OCI-LY1 (cell line): Measurements from ENCODE around the gene TMEM244.

Experiments
- H2AFZ ChIP-seq: fragments of 200-600 bp; sonication (generic), shearing (Covaris generic); 2 replicates; pipeline ENCODE4 v1.6.0; 2014; ENCODE audit warnings: antibody characterized with exemption, mild to moderate bottlenecking, low read length
- H3F3A ChIP-seq: fragments of 200-600 bp; sonication (generic), shearing (Covaris generic); 2 replicates; pipeline ENCODE4 v1.6.0; 2014; ENCODE audit warnings: mild to moderate bottlenecking, antibody characterized with exemption, low read length, moderate library complexity; ENCODE audit not compliant: insufficient read depth
- H3K27ac ChIP-seq: fragments of 200-600 bp; sonication (generic); 2 replicates; pipeline ENCODE4 v1.5.1; 2014; ENCODE audit warnings: low read length, mixed run types, mild to moderate bottlenecking, low read depth; ENCODE audit not compliant: poor library complexity, severe bottlenecking
- H3K27me3 ChIP-seq: fragments of 200-600 bp; sonication (generic); 2 replicates; pipeline ENCODE4 v1.6.0; 2014; ENCODE audit warnings: antibody characterized with exemption, mild to moderate bottlenecking, low read length, moderate library complexity; ENCODE audit not compliant: insufficient read depth
- H3K36me3 ChIP-seq: fragments of 200-600 bp; sonication (generic); 2 replicates; pipeline ENCODE4 v1.6.1; 2014; ENCODE audit warnings: mild to moderate bottlenecking, antibody characterized with exemption, low read length, moderate library complexity, mixed read lengths; ENCODE audit not compliant: insufficient read depth
- H3K4me1 ChIP-seq: fragments of 200-600 bp; sonication (generic); 2 replicates; pipeline ENCODE4 v1.5.1; 2014; ENCODE audit warnings: mild to moderate bottlenecking, low read length, moderate library complexity; ENCODE audit not compliant: insufficient read depth, severe bottlenecking
- H3K4me2 ChIP-seq: fragments of 200-600 bp; sonication (generic), shearing (Covaris generic); 2 replicates; pipeline ENCODE4 v1.6.1; 2014; ENCODE audit warnings: low read length
- H3K4me3 ChIP-seq: fragments of 200-600 bp; sonication (generic); 2 replicates; pipeline ENCODE4 v1.5.1; 2014; ENCODE audit warnings: low read length, low read depth, mild to moderate bottlenecking, mixed read lengths; ENCODE audit not compliant: poor library complexity, severe bottlenecking
- H3K79me2 ChIP-seq: fragments of 200-600 bp; shearing (Covaris generic); 2 replicates; pipeline ENCODE4 v1.6.1; 2016; ENCODE audit warnings: mixed run types, low read length, mixed read lengths; ENCODE audit not compliant: insufficient read depth
- H3K9ac ChIP-seq: fragments of 200-600 bp; sonication (generic), shearing (Covaris generic); 2 replicates; pipeline ENCODE4 v1.6.1; 2014; ENCODE audit warnings: mild to moderate bottlenecking, low read length, mixed read lengths
- H3K9me2 ChIP-seq: fragments of 200-600 bp; sonication (generic), shearing (Covaris generic); 2 replicates; pipeline ENCODE4 v1.6.1; 2014; ENCODE audit warnings: low read depth, mild to moderate bottlenecking, low read length, mixed read lengths
- H3K9me3 ChIP-seq: fragments of 200-600 bp; shearing (Covaris generic); 2 replicates; pipeline ENCODE4 v1.6.1; 2014; ENCODE audit warnings: low read length, mixed read lengths
- H4K20me1 ChIP-seq: fragments of 200-600 bp; sonication (generic), shearing (Covaris generic); 2 replicates; pipeline ENCODE4 v1.6.0; 2016; ENCODE audit warnings: mild to moderate bottlenecking, low read length; ENCODE audit not compliant: insufficient read depth
- EZH2 ChIP-seq: fragments of 200-600 bp; sonication (generic), shearing (Covaris generic); IDR thresholded peaks from 2 replicates; pipeline ENCODE4 v1.8.0; 2017; ENCODE audit warnings: borderline replicate concordance, mixed run types, mild to moderate bottlenecking, antibody characterized with exemption, low read length, moderate library complexity, mixed read lengths
- TF ChIP-seq, protein P1 (sequence below): fragments of 200-600 bp; sonication (generic), shearing (Covaris generic); IDR thresholded peaks from 2 replicates; pipeline ENCODE4 v1.5.1; 2017; ENCODE audit warnings: mild to moderate bottlenecking, antibody characterized with exemption, low read length, moderate library complexity, mixed read lengths

TMEM244 gene

DNA sequence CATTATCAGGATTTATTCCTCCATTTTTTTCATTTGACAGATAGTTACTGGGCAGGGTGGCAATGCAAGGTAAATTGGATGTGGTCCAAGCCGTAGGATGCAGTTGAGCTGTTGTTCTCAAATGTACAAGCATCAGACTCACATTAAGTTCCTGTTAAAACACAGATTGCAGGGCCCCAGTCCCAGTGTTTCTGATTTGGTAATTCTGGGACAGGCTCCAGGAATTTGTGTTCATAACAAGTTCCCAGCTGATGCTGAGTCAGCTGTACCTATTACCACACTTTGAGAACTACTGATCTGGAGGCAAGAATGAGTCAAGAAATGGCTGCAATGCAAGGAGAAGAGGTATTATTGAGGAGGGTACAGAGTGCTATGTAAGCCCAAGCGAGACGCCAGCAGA lies 11.7 kb downstream of the TMEM244 start:
- no peaks in the 10 kb centered on the region for H3K27me3 ChIP-seq
- H3K9me3 ChIP-seq: no peaks in the 10 kb centered on the region
- H3F3A ChIP-seq: no peaks in the 10 kb centered on the region
- H3K4me3 ChIP-seq: no peak overlapping the region
- H4K20me1 ChIP-seq: no peaks in the 10 kb centered on the region
- TF ChIP-seq, protein P1, sequence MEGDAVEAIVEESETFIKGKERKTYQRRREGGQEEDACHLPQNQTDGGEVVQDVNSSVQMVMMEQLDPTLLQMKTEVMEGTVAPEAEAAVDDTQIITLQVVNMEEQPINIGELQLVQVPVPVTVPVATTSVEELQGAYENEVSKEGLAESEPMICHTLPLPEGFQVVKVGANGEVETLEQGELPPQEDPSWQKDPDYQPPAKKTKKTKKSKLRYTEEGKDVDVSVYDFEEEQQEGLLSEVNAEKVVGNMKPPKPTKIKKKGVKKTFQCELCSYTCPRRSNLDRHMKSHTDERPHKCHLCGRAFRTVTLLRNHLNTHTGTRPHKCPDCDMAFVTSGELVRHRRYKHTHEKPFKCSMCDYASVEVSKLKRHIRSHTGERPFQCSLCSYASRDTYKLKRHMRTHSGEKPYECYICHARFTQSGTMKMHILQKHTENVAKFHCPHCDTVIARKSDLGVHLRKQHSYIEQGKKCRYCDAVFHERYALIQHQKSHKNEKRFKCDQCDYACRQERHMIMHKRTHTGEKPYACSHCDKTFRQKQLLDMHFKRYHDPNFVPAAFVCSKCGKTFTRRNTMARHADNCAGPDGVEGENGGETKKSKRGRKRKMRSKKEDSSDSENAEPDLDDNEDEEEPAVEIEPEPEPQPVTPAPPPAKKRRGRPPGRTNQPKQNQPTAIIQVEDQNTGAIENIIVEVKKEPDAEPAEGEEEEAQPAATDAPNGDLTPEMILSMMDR: no peak
- no peak for TF ChIP-seq EZH2
- H2AFZ ChIP-seq: no peak overlapping the region
- H3K36me3 ChIP-seq: no peaks in the 10 kb centered on the region
- no peaks in the 10 kb centered on the region for H3K4me1 ChIP-seq
- no peak overlapping the region for H3K4me2 ChIP-seq
- no peak overlapping the region for H3K9ac ChIP-seq
- H3K27ac ChIP-seq: no peak overlapping the region
- no peaks in the 10 kb centered on the region for H3K9me2 ChIP-seq
- H3K79me2 ChIP-seq: no peaks in the 10 kb centered on the region

DNA sequence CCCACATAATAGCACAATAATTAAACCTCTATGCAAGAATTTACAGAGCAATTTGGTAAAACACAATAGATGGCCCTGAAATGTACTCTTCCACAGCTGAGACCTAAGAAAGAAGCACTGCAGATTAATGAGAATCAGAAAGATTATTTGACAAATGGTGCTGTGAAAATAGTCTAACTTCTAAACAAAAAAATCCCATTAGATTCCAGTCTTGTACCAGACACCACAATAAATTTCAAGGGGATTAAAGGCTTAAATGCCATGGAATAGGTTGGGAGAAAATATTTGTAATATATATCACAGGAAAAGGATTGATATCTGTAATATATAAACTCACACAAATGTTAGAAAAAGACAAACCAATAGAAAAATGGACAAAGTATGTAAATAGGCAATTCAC lies 14.4 kb downstream of the TMEM244 start:
- Histone ChIP-seq H3K9me2 (no peaks in the 10 kb centered on the region), H3K36me3 (no peaks in the 10 kb centered on the region), H3K4me3 (no peak overlapping the region), H3K4me2 (no peak overlapping the region), H3K9me3 (no peaks in the 10 kb centered on the region), H2AFZ (no peak overlapping the region), H3K9ac (no peak overlapping the region), H3K4me1 (no peaks in the 10 kb centered on the region), H3K27ac (no peak overlapping the region), H3K79me2 (no peaks in the 10 kb centered on the region), H3F3A (no peaks in the 10 kb centered on the region), H3K27me3 (no peaks in the 10 kb centered on the region), H4K20me1 (no peaks in the 10 kb centered on the region)
- no peak for TF ChIP-seq EZH2
- TF ChIP-seq, protein P1: no peak

DNA sequence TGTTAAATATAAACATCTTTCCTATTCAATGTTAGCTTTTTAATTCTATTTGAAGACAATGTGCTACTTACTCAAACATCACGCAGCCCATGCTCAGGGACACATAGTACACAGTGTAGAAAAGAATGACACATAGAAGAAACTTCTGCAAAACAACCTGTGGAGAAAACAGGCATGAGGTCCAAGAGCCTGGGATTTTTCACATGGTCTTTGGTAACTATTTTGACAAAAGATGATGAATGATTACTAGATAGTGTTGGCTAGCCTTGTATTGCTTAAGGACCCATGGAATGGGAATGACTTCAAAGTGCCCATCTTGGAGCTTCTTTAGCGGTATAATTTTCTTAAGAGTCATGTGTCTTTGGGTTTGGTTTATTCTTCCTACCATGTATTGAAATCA lies 15.4 kb downstream of the TMEM244 start:
- Histone ChIP-seq H3K27ac (no peak overlapping the region), H3K79me2 (no peaks in the 10 kb centered on the region), H3K4me3 (no peak overlapping the region), H3K9ac (no peak overlapping the region), H3K9me3 (no peaks in the 10 kb centered on the region), H3K9me2 (no peaks in the 10 kb centered on the region), H3K36me3 (no peaks in the 10 kb centered on the region), H3F3A (no peaks in the 10 kb centered on the region), H3K4me2 (no peak overlapping the region), H3K27me3 (no peaks in the 10 kb centered on the region), H4K20me1 (no peaks in the 10 kb centered on the region), H3K4me1 (no peaks in the 10 kb centered on the region), H2AFZ (no peak overlapping the region)
- TF ChIP-seq, protein P1: no peak
- TF ChIP-seq EZH2: no peak
